HG02678 (cell line): ENCODE measurements around the gene OSBPL7.

ENCODE experiments used
- ATAC-seq: cut with Tn5 transposase; IDR thresholded peaks from one replicate; pipeline ENCODE4 v1.9.1; 2021; ENCODE audit warnings: mild to moderate bottlenecking, moderate library complexity; ENCODE audit not compliant: unreplicated experiment

The OSBPL7 gene

GRCh38 chr17:47821424-47822391, at the start of gene OSBPL7:
Gene OSBPL7, minus strand, starts transcription at chr17:47821794. Its CDS starts 1,516 bp downstream, at chr17:47820278.
- ATAC-seq: peak; percentile 94

GRCh38 chr17:47871048-47871447, 49.5 kb upstream of the OSBPL7 start:
- ATAC-seq: no peak

DNA sequence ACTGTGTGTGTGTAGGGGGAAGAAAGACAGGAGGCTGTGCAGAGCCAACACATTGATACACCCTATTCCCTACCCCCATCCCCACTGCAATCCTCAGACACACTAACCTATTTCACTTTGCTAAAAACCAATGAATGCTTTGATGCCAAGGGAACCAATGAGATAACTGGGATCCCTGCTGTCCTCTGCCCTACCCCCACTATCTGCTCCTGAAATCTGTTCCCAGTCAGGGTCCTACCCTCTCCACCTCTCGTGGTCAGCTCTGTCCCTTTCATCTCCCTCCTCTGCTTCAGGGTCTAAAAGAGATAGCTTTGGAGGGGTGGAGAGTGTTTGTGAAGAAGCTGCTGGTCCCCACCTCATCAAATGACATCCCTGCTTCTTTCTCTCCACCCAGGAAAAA, 48.5 kb upstream of the OSBPL7 start:
- no peak for ATAC-seq

DNA sequence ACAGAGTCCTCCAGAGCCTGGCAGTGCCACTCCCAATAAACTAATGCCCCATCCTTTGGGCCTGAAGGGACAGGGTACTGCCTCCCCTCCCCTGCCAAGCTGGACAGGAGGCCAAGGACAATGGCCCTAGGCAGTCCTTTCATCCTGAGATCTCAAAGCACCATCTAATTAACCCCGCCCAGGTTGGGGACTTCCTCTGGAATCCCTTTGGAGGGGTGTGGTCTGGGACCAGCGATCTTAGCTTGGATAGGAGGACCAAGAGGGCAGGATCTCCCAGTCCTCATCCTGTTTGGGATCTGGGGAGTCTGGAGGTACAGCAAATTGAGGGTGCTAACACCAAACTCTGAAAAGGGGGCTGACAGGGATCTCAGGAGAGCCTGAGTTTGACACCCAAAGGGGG, 47.5 kb upstream of the OSBPL7 start:
- no peak for ATAC-seq

DNA sequence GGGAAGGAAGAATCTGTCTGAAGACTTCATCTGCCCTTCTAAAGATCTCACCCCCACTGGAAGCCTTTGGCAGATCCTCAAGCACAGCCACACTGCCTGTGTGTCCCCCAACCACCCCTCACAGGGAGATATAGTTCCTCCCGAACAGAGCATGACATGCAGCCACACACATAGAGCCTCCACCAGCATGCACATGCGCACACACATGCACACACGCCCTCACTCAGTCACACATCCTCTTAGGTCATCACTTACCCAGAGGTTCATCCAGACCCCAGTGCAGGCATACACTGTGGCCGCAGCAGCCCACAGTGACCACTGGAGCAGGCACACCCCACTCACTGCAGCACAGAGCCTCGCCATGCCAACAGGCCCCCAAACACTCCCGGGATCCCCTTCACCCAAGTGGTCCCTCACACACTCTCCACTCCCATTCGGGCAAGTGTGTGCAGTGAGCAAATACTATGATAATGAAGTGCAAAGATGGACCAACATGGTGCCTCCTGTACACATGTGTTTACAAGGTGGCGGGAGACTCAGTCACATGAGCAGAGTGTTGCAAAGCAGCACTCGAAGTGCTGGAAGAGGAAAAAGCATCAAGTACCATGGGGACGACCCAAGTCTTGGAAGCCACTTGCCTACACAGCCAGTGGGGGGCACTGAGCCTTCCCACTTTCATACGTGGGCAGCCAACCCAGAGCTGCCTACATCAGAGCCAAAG, 46.4 kb upstream of the OSBPL7 start:
- ATAC-seq: no peak

- no peak for ATAC-seq
These were observed 45.3 kb upstream of the OSBPL7 start for GRCh38 chr17:47866941-47867340.

- ATAC-seq: no peak
These were observed 43.2 kb upstream of the OSBPL7 start for GRCh38 chr17:47864791-47865216.

DNA sequence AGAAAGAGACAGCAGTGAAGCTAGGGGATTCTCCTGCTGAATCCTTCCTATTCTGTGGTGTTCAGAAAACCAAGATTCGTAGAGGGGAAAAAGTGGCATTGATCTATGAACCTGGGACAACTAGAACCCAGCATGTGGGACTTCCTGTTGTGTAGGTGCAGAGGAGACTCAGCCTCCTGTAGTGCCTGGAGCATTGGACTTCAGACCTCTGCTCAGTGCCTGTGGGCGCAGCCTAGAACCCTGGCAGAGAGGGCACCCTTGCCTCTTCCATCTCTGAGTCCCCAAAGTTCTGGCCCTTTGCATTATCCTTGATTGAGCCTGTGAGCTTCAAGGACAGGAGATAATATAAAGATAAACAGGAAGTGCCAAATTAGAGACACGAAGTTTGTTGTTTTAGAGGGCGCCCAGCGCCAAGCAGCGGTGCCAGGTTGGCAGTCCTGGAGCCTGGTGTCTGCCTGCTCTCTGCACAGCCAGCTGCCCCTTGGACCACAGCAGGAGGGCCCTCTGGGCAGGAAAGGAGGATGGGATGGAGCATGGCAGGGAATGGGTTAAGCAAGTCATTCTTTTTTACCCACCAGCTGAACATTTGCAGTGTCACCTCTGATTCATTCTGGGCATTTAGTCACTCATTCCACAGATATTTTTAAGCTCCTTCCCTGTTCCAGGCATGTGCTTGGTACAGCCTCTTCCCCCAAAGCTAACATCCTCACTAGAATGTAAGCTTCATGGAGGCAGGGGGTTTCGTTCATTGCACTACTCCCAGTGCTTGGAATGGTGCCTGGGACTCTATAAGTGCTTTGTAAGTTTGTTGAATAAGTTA, 41.2 kb upstream of the OSBPL7 start:
- no peak for ATAC-seq

- ATAC-seq: no peak
These were observed 38.8 kb upstream of the OSBPL7 start for GRCh38 chr17:47860386-47860785.

GRCh38 chr17:47857551-47858455, 36.2 kb upstream of the OSBPL7 start:
- ATAC-seq: no peak

DNA sequence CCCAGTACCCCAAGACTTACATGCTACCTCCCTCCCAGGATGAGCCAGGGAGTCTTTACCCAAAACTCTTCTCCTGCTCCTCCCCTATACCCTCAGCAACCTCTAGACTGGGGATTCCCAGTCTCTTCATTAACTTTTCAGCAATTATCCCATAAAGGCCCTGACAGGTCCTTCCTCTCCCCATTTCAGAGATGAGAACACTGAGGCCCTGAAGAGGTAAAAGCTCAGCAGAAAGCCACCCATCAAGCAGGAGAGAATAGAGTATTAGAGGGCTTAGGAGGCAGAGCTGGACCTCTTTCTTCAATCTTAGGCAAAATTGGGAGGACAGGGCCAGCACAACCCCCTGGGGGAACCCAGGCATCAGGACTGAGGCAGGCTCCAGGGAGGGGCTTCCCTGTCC, 35.2 kb upstream of the OSBPL7 start:
- no peak for ATAC-seq

GRCh38 chr17:47855737-47856136, 34.1 kb upstream of the OSBPL7 start:
- ATAC-seq: no peak

GRCh38 chr17:47853616-47854015, 32.0 kb upstream of the OSBPL7 start:
- no peak for ATAC-seq

GRCh38 chr17:47852113-47852949, 30.7 kb upstream of the OSBPL7 start:
- no peak for ATAC-seq

DNA sequence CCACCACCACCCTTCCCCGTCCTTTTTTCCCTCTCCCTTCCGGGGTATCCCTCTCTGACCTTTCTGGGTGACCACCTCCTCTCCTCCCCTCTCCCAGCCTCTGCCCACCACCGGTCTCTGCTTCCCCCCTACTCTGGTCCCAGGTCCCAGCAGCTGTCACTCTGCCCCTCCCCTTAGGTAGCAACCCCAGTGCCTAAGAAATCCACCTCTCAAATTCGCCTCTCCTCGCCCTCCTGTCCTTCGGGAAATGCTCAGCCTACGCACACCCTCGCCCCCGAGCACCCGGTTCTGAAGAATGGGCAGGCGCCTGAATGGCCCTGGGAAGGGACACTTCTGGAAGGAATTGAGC, 30.1 kb upstream of the OSBPL7 start:
- ATAC-seq: no peak

DNA sequence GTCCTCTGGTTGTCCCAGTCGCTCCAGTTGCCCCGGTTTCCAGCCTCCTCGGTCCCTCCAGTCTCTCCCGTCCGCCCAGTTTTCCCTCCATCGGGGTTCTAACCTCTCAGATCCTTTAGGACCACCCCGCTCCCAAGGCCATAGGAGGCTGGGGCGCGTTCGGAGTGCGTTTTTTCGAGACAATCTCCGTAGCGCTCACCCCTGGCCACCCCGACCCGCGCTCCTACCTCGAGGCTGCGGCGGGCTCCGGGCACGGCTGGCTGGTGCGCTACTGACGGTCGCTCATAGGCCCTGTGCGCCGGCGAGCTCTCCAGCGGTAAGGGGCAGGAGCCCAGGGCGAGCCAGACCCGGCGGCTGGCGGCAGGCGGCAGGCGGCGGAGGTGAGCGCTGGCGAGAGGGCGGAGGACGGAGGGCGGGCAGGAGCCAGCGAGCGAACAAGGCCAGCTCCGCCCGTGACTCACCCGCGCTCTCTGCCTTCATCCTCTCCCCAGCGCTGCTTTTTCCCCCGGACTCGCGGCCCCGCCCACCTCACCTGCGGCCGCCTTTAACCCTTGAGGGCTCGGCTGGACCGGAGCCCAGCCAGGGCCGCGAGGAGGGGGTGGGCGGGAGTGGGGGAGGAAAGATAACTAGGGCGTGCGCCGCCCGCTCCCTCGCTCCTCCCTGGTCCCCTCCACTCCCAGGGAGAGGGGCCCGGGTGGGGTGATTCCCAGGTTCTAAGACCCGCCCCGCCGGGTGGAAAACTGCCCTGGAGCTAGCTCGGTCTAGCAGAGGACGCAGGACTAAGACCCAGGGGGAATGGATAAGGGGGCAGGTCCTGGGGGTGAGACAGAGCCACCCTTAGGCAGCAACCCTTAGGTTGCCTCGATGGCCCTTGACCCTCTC, 29.3 kb upstream of the OSBPL7 start, which contains the start of gene SP6:
Gene SP6, minus strand, starts transcription at position 472 of the 882 bp plus-strand sequence. CDS start 2,734 bp downstream, outside the sequence.
- no peak for ATAC-seq

GRCh38 chr17:47850373-47850691, 28.7 kb upstream of the OSBPL7 start:
- no peak for ATAC-seq

DNA sequence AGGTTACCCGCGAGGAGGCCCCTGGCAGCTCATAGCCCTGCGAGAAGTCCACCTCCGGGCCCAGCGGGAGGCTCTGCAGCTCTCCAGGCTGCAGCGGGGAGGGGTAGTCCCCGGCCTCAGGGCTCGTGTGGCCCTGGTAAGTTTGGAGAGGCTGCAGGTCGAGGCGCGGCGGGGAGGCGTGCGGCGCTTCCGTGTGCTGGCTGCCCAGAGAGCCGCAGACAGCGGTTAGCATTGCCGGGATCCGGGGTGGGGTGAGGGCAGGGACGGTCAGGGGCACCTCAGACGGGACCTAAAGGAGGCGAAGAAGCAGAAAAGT, 26.6 kb upstream of the OSBPL7 start:
- no peak for ATAC-seq
